HG03064 (cell line): ENCODE measurements around the gene DUT.
A peak's percentile ranks its signal among the peaks of the same experiment; 100 is the strongest.
"Not testable (repeated sequence)": the region's sequence is repeated elsewhere in the genome, so short reads cannot be mapped to it uniquely, and the experiment has no call there.

Experiments
- ATAC-seq: cut with Tn5 transposase; IDR thresholded peaks from one replicate; pipeline ENCODE4 v1.9.1; 2021; ENCODE audit warnings: low read depth; ENCODE audit not compliant: unreplicated experiment

The DUT gene

GRCh38 chr15:48326180-48326579 is 5.0 kb upstream of the DUT start:
- not testable (repeated sequence) for ATAC-seq

GRCh38 chr15:48330105-48330785 is 984 bp upstream of the DUT start:
- ATAC-seq = no peak

- ATAC-seq = peak; percentile 47
These were observed 790 bp downstream of the DUT start for GRCh38 chr15:48331796-48332641.

GRCh38 chr15:48332642-48333034 is 1.4 kb downstream of the DUT start:
- ATAC-seq = no peak

GRCh38 chr15:48333540-48333939 is 2.3 kb downstream of the DUT start:
- no peak for ATAC-seq

GRCh38 chr15:48334260-48334659 is 3.0 kb downstream of the DUT start:
- ATAC-seq = no peak

GRCh38 chr15:48336940-48337339 is 5.7 kb downstream of the DUT start:
- no peak for ATAC-seq

GRCh38 chr15:48337607-48338006 is 6.4 kb downstream of the DUT start:
- ATAC-seq = no peak

GRCh38 chr15:48340111-48340510 is 8.9 kb downstream of the DUT start:
- no peak for ATAC-seq

- ATAC-seq = no peak
These were observed 12.6 kb downstream of the DUT start for GRCh38 chr15:48343865-48344264.

- ATAC-seq = no peak
These were observed 14.3 kb downstream of the DUT start for GRCh38 chr15:48345516-48345915.

GRCh38 chr15:48352474-48353072 is 21.3 kb downstream of the DUT start:
- ATAC-seq = no peak

- ATAC-seq = no peak
These were observed 23.6 kb downstream of the DUT start for GRCh38 chr15:48354694-48355303.

GRCh38 chr15:48355377-48355776 is 24.1 kb downstream of the DUT start:
- no peak for ATAC-seq

- ATAC-seq = no peak
These were observed 27.3 kb downstream of the DUT start for GRCh38 chr15:48358229-48359152.

GRCh38 chr15:48360841-48361240 is 29.6 kb downstream of the DUT start:
- ATAC-seq = no peak

- no peak for ATAC-seq
These were observed 30.5 kb downstream of the DUT start for GRCh38 chr15:48361685-48362084.

- no peak for ATAC-seq
These were observed 32.2 kb downstream of the DUT start for GRCh38 chr15:48363474-48363873.

- ATAC-seq = no peak
These were observed 34.3 kb downstream of the DUT start for GRCh38 chr15:48365575-48365974.
